Astrocyte of the cerebellum (primary cell): ENCODE results near the gene SRD5A1.
"Not testable (repeated sequence)": the region's sequence is repeated elsewhere in the genome, so short reads cannot be mapped to it uniquely, and the experiment has no call there.

Experiments used
- DNase-seq: peaks from one replicate; pipeline ENCODE4 v3.0.0-alpha.2; 2011; ENCODE audit warnings: low read depth
- H3K4me3 ChIP-seq: 2 replicates; pipeline ENCODE4 v1.5.1; 2011; ENCODE audit warnings: mild to moderate bottlenecking, low read depth, low read length, moderate library complexity
- CTCF ChIP-seq: IDR thresholded peaks from 2 replicates; pipeline ENCODE4 v1.5.1; 2012; ENCODE audit warnings: low read length, low read depth, moderate library complexity, mild to moderate bottlenecking; ENCODE audit errors: missing control alignments
- in situ Hi-C: cut with HindIII; loops from 2 replicates; pipeline ENCODE4 v1.10.0; 2017; ENCODE audit warnings: low sequenced_read_pairs

SRD5A1 gene

GRCh38 chr5:6644794-6645241 lies 11.6 kb downstream of the SRD5A1 start:
- peak; percentile 38 for DNase-seq
- H3K4me3 ChIP-seq = no peak overlapping the region
- no peak for TF ChIP-seq CTCF
- in situ Hi-C loops = loop anchor here (5.0 kb wide), 1 partner anchor 102 kb away; no protein-coding TSS in a partner anchor

- in situ Hi-C loops = loop anchor here (5.0 kb wide), 1 partner anchor 102 kb away; no protein-coding TSS in a partner anchor
Observed at GRCh38 chr5:6645571-6646362, 12.5 kb downstream of the SRD5A1 start.

GRCh38 chr5:6649186-6649585 lies 15.9 kb downstream of the SRD5A1 start:
- no peak for DNase-seq
- no peak overlapping the region for H3K4me3 ChIP-seq
- TF ChIP-seq CTCF = no peak
- in situ Hi-C loops = loop anchor here (5.0 kb wide), 1 partner anchor 98 kb away; no protein-coding TSS in a partner anchor

More at GRCh38 chr5:6645571-6646362, 12.5 kb downstream of the SRD5A1 start:
- H3K4me3 ChIP-seq, DNase-seq: not testable (repeated sequence)

GRCh38 chr5:6649681-6650080 lies 16.4 kb downstream of the SRD5A1 start:
- TF ChIP-seq CTCF = no peak
- H3K4me3 ChIP-seq = no peak overlapping the region
- in situ Hi-C loops = loop anchor here (5.0 kb wide), 1 partner anchor 98 kb away; no protein-coding TSS in a partner anchor
- DNase-seq = no peak

GRCh38 chr5:6652025-6652424 lies 18.8 kb downstream of the SRD5A1 start:
- TF ChIP-seq CTCF = no peak
- in situ Hi-C loops = no loop called here
- H3K4me3 ChIP-seq = no peak overlapping the region
- no peak for DNase-seq

- H3K4me3 ChIP-seq = no peak overlapping the region
- no peak for TF ChIP-seq CTCF
- DNase-seq = no peak
- in situ Hi-C loops = no loop called here
Observed at GRCh38 chr5:6655432-6655831, 22.2 kb downstream of the SRD5A1 start.

- no peak for TF ChIP-seq CTCF
- in situ Hi-C loops = no loop called here
- DNase-seq = no peak
- no peak overlapping the region for H3K4me3 ChIP-seq
Observed at GRCh38 chr5:6656680-6657079, 23.4 kb downstream of the SRD5A1 start.
